Measurements from ENCODE around the gene ACP1.

The ACP1 gene

GRCh38 chr2:253202-253638 lies 11.5 kb upstream of the ACP1 start:
- Histone ChIP-seq H4K20me1 (ENCODE audit: control insufficient read depth, insufficient read depth, low read depth, low read length) (no peaks in the 10 kb centered on the region), H3K36me3 (ENCODE audit: control insufficient read depth, low read length) (no peaks in the 10 kb centered on the region), H3K4me2 (ENCODE audit: low read length) (no peak overlapping the region), H3K4me3 (ENCODE audit: low read length) (no peak overlapping the region), H3K9me3 (ENCODE audit: control insufficient read depth, insufficient read depth, low read length) (peaks cover 4% of the 10 kb centered on the region; the same call in 1 of the 2 replicates), H3K79me2 (ENCODE audit: control insufficient read depth, low read length) (no peaks in the 10 kb centered on the region), H3F3A (ENCODE audit: control insufficient read depth, insufficient read depth) (0 out of 2 replicates have a peak, but pooled peaks cover 3% of the 10 kb centered on the region), H3K4me1 (ENCODE audit: control insufficient read depth, low read length) (no peaks in the 10 kb centered on the region), H3K27me3 (ENCODE audit: control insufficient read depth, low read length) (no peaks in the 10 kb centered on the region), H3K9me2 (replicated peaks; ENCODE audit: control insufficient read depth, low read length) (no peaks in the 10 kb centered on the region), H3K27ac (ENCODE audit: low read depth, low read length) (no peak overlapping the region)
- TF ChIP-seq CTCF (IDR thresholded peaks at IDR 0.05; ENCODE audit: low read depth, low read length, poor library complexity, severe bottlenecking) (no peak), EZH2phosphoT487 (IDR thresholded peaks at IDR 0.05; ENCODE audit: borderline replicate concordance, low read length) (no peak)

- Histone ChIP-seq H3K36me3 (ENCODE audit: control insufficient read depth, low read length) (no peaks in the 10 kb centered on the region), H3K27ac (ENCODE audit: low read depth, low read length) (no peak overlapping the region), H3K4me2 (ENCODE audit: low read length) (no peak overlapping the region), H3K9me2 (replicated peaks; ENCODE audit: control insufficient read depth, low read length) (no peaks in the 10 kb centered on the region), H3K4me1 (ENCODE audit: control insufficient read depth, low read length) (no peaks in the 10 kb centered on the region), H3K79me2 (ENCODE audit: control insufficient read depth, low read length) (no peaks in the 10 kb centered on the region), H3K4me3 (ENCODE audit: low read length) (no peak overlapping the region), H3K9me3 (ENCODE audit: control insufficient read depth, insufficient read depth, low read length) (peaks cover 8% of the 10 kb centered on the region), H3F3A (ENCODE audit: control insufficient read depth, insufficient read depth) (0 out of 2 replicates have a peak, but pooled peaks cover 3% of the 10 kb centered on the region), H4K20me1 (ENCODE audit: control insufficient read depth, insufficient read depth, low read depth, low read length) (no peaks in the 10 kb centered on the region), H3K27me3 (ENCODE audit: control insufficient read depth, low read length) (no peaks in the 10 kb centered on the region)
- TF ChIP-seq EZH2phosphoT487 (IDR thresholded peaks at IDR 0.05; ENCODE audit: borderline replicate concordance, low read length): no peak
- TF ChIP-seq CTCF (IDR thresholded peaks at IDR 0.05; ENCODE audit: low read depth, low read length, poor library complexity, severe bottlenecking): no peak
These were observed 10.5 kb upstream of the ACP1 start for GRCh38 chr2:254241-254640.

GRCh38 chr2:255195-255594 lies 9.6 kb upstream of the ACP1 start:
- no peaks in the 10 kb centered on the region for H3K79me2 ChIP-seq (ENCODE audit: control insufficient read depth, low read length)
- peaks cover 8% of the 10 kb centered on the region for H3K9me3 ChIP-seq (ENCODE audit: control insufficient read depth, insufficient read depth, low read length)
- H3K36me3 ChIP-seq (ENCODE audit: control insufficient read depth, low read length): no peaks in the 10 kb centered on the region
- no peaks in the 10 kb centered on the region for H3K27me3 ChIP-seq (ENCODE audit: control insufficient read depth, low read length)
- TF ChIP-seq EZH2phosphoT487 (IDR thresholded peaks at IDR 0.05; ENCODE audit: borderline replicate concordance, low read length) (no peak), CTCF (IDR thresholded peaks at IDR 0.05; ENCODE audit: low read depth, low read length, poor library complexity, severe bottlenecking) (no peak)
- no peak overlapping the region for H3K27ac ChIP-seq (ENCODE audit: low read depth, low read length)
- no peak overlapping the region for H3K4me3 ChIP-seq (ENCODE audit: low read length)
- H3K4me1 ChIP-seq (ENCODE audit: control insufficient read depth, low read length): no peaks in the 10 kb centered on the region
- H3K4me2 ChIP-seq (ENCODE audit: low read length): no peak overlapping the region
- 0 out of 2 replicates have a peak, but pooled peaks cover 3% of the 10 kb centered on the region for H3F3A ChIP-seq (ENCODE audit: control insufficient read depth, insufficient read depth)
- no peaks in the 10 kb centered on the region for H4K20me1 ChIP-seq (ENCODE audit: control insufficient read depth, insufficient read depth, low read depth, low read length)
- H3K9me2 ChIP-seq (replicated peaks; ENCODE audit: control insufficient read depth, low read length): no peaks in the 10 kb centered on the region

All from DOHH2 (cell line).